Mucosa of gallbladder (tissue), 1 donor: ENCODE measurements around the gene ADAM19. TPM values are rescaled to one million over a fixed set of nuclear protein-coding genes. Genes with fewer than 3 reads are reported as not detected.
"Not testable (repeated sequence)": the region's sequence is repeated elsewhere in the genome, so short reads cannot be mapped to it uniquely, and the experiment has no call there.

Experiments used
- DNase-seq: peaks from one replicate; pipeline ENCODE4 v3.0.0-alpha.2; 2020; ENCODE audit warnings: low spot score
- total RNA-seq: library from RNA; stranded (reverse); gene quantifications from one replicate; pipeline ENCODE4 v1.2.1, GENCODE V29; 2021
- donor health status: DM: no; HTN: no; CAD: no.

The ADAM19 gene
- total RNA-seq, 1 donor from 2014 or later: 22.1 TPM

- peak; percentile 45 for DNase-seq
These were observed 143.9 kb downstream of the ADAM19 start for GRCh38 chr5:157431544-157432200.

DNA sequence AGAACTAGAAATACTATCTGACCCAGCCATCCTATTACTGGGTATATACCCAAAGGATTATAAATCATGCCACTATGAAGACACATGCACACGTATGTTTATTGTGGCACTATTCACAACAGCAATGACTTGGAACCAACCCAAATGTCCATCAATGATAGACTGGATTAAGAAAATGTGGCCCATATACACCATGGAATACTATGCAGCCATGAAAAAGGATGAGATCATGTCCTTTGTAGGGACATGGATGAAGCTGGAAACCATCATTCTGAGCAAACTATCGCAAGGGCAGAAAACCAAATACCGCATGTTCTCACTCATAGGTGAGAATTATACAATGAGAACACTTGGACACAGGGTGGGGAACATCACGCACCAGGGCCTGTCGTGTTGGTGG is 145.7 kb downstream of the ADAM19 start:
- DNase-seq: not testable (repeated sequence)

Other genes starting within 250 kb of the ADAM19 start
- 0.63 TPM for gene NIPAL4, start 115.6 kb downstream of the ADAM19 start, total RNA-seq
- 0.09 TPM for gene SOX30, start 76.7 kb upstream of the ADAM19 start, total RNA-seq
- gene C5orf52, start 95.8 kb upstream of the ADAM19 start, total RNA-seq: not detected
- 14.4 TPM for gene THG1L, start 155.6 kb upstream of the ADAM19 start, total RNA-seq
- gene LSM11, start 167.9 kb upstream of the ADAM19 start, total RNA-seq: 7.5 TPM